K562 (cell line): ENCODE measurements around the gene KIAA0930.

Source experiments
- CREB1 ChIP-seq, 2 experiments: sonication (generic) in 1 of 2; formaldehyde crosslinking in 1 of 2; IDR thresholded peaks; 2 replicates each; pipeline versions ENCODE4 v1.6.1 to v1.8.0; 2012 to 2022; ENCODE audit warnings: inconsistent platforms in 1 of 2, mild to moderate bottlenecking in 1 of 2, missing genetic modification reagents in 1 of 2, moderate library complexity in 1 of 2
- EGR1 ChIP-seq: fragments of 450-650 bp; conservative IDR thresholded peaks from 2 replicates; pipeline ENCODE4 v1.6.1; 2017; ENCODE audit warnings: mild to moderate bottlenecking
- FOSL1 ChIP-seq: fragments of 200-800 bp; sonication (Bioruptor generic); conservative IDR thresholded peaks from 2 replicates; pipeline ENCODE4 v1.6.1; 2016; ENCODE audit warnings: missing genetic modification characterization, missing compliant biosample characterization
- RFX1 ChIP-seq: fragments of 450-650 bp; IDR thresholded peaks from 2 replicates; pipeline ENCODE4 v1.6.1; 2016; ENCODE audit warnings: mild to moderate bottlenecking, moderate library complexity

- TF ChIP-seq RFX1 (no peak), FOSL1 (tag) (no peak), CREB1 (IDR thresholded peaks at IDR 0.05) (no peak), CREB1 (CRISPR knock-in tag; IDR thresholded peaks at IDR 0.05) (no peak), EGR1 (no peak)
Observed at GRCh38 chr22:45157907-45158306, 82.8 kb downstream of the KIAA0930 start.
